ENCODE measurements around the gene ZMYND11. TPM values are rescaled to one million over a fixed set of nuclear protein-coding genes. Genes with fewer than 3 reads are reported as not detected.

Gene ZMYND11
- total RNA-seq, 1 donor from 2014 or later: 41.6 TPM

- H3K27me3 Mint-ChIP-seq (ENCODE audit: unreplicated experiment): no peaks in the 10 kb centered on the region
- TF ChIP-seq, protein P1, sequence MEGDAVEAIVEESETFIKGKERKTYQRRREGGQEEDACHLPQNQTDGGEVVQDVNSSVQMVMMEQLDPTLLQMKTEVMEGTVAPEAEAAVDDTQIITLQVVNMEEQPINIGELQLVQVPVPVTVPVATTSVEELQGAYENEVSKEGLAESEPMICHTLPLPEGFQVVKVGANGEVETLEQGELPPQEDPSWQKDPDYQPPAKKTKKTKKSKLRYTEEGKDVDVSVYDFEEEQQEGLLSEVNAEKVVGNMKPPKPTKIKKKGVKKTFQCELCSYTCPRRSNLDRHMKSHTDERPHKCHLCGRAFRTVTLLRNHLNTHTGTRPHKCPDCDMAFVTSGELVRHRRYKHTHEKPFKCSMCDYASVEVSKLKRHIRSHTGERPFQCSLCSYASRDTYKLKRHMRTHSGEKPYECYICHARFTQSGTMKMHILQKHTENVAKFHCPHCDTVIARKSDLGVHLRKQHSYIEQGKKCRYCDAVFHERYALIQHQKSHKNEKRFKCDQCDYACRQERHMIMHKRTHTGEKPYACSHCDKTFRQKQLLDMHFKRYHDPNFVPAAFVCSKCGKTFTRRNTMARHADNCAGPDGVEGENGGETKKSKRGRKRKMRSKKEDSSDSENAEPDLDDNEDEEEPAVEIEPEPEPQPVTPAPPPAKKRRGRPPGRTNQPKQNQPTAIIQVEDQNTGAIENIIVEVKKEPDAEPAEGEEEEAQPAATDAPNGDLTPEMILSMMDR (IDR thresholded peaks at IDR 0.05; ENCODE audit: unreplicated experiment): no peak
- no peak for DNase-seq (ENCODE audit: low spot score)
- H3K9me3 Mint-ChIP-seq (ENCODE audit: unreplicated experiment): no peaks in the 10 kb centered on the region
- no peaks in the 10 kb centered on the region for H3K36me3 Mint-ChIP-seq (ENCODE audit: low read depth, unreplicated experiment)
- no peak overlapping the region for H3K27ac Mint-ChIP-seq (ENCODE audit: unreplicated experiment)
- H3K4me3 Mint-ChIP-seq (ENCODE audit: unreplicated experiment): no peak overlapping the region
- H3K4me1 Mint-ChIP-seq (ENCODE audit: unreplicated experiment): no peaks in the 10 kb centered on the region
Observed at GRCh38 chr10:228366-228765, 93.1 kb downstream of the ZMYND11 start.

GRCh38 chr10:230758-231157, 95.5 kb downstream of the ZMYND11 start:
- TF ChIP-seq, protein P1 (IDR thresholded peaks at IDR 0.05; ENCODE audit: unreplicated experiment): peak; percentile 75
- H3K4me3 Mint-ChIP-seq (ENCODE audit: unreplicated experiment): no peak overlapping the region

DNA sequence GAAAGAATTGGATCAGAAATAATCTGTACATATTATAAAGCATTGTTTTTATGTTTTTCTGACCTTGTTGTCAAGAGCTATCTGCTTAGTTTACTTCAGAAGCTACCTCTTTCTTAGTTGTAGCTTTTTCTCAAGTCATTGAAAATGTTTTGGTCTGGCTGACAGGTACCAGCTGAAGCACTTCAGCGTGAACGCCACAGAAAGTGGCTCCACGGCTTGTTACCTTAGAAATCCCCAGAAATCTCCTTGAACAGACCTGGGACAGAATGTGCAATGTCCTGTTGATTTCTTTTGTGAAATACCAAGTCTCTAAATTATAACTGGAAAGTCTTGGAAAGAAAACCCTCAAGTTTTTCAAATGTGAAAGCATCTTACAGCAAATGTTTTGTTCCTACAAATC, 96.8 kb downstream of the ZMYND11 start:
- no peak overlapping the region for H3K4me3 Mint-ChIP-seq (ENCODE audit: unreplicated experiment)
- TF ChIP-seq, protein P1 (IDR thresholded peaks at IDR 0.05; ENCODE audit: unreplicated experiment): no peak
- H3K27ac Mint-ChIP-seq (ENCODE audit: unreplicated experiment): no peak overlapping the region
- no peaks in the 10 kb centered on the region for H3K9me3 Mint-ChIP-seq (ENCODE audit: unreplicated experiment)
- no peak for DNase-seq (ENCODE audit: low spot score)
- H3K36me3 Mint-ChIP-seq (ENCODE audit: low read depth, unreplicated experiment): no peaks in the 10 kb centered on the region
- no peaks in the 10 kb centered on the region for H3K4me1 Mint-ChIP-seq (ENCODE audit: unreplicated experiment)
- peaks cover 2% of the 10 kb centered on the region for H3K27me3 Mint-ChIP-seq (ENCODE audit: unreplicated experiment)

More at GRCh38 chr10:230758-231157, 95.5 kb downstream of the ZMYND11 start:
- peak; percentile 5 for DNase-seq (ENCODE audit: low spot score)
- H3K27ac Mint-ChIP-seq (ENCODE audit: unreplicated experiment): no peak overlapping the region
- no peaks in the 10 kb centered on the region for H3K36me3 Mint-ChIP-seq (ENCODE audit: low read depth, unreplicated experiment)
- no peaks in the 10 kb centered on the region for H3K4me1 Mint-ChIP-seq (ENCODE audit: unreplicated experiment)
- no peaks in the 10 kb centered on the region for H3K9me3 Mint-ChIP-seq (ENCODE audit: unreplicated experiment)
- peaks cover 2% of the 10 kb centered on the region for H3K27me3 Mint-ChIP-seq (ENCODE audit: unreplicated experiment)

- H3K4me3 Mint-ChIP-seq (ENCODE audit: unreplicated experiment): no peak overlapping the region
- TF ChIP-seq, protein P1 (IDR thresholded peaks at IDR 0.05; ENCODE audit: unreplicated experiment): no peak
- no peak for DNase-seq (ENCODE audit: low spot score)
- H3K9me3 Mint-ChIP-seq (ENCODE audit: unreplicated experiment): no peaks in the 10 kb centered on the region
- no peaks in the 10 kb centered on the region for H3K4me1 Mint-ChIP-seq (ENCODE audit: unreplicated experiment)
- no peaks in the 10 kb centered on the region for H3K36me3 Mint-ChIP-seq (ENCODE audit: low read depth, unreplicated experiment)
- no peak overlapping the region for H3K27ac Mint-ChIP-seq (ENCODE audit: unreplicated experiment)
- H3K27me3 Mint-ChIP-seq (ENCODE audit: unreplicated experiment): peaks cover 2% of the 10 kb centered on the region
Observed at GRCh38 chr10:232878-233277, 97.6 kb downstream of the ZMYND11 start.

GRCh38 chr10:234708-235406, 99.6 kb downstream of the ZMYND11 start:
- H3K4me3 Mint-ChIP-seq (ENCODE audit: unreplicated experiment): no peak overlapping the region
- TF ChIP-seq, protein P1 (IDR thresholded peaks at IDR 0.05; ENCODE audit: unreplicated experiment): no peak
- no peaks in the 10 kb centered on the region for H3K36me3 Mint-ChIP-seq (ENCODE audit: low read depth, unreplicated experiment)
- no peak for DNase-seq (ENCODE audit: low spot score)
- H3K9me3 Mint-ChIP-seq (ENCODE audit: unreplicated experiment): no peaks in the 10 kb centered on the region
- H3K4me1 Mint-ChIP-seq (ENCODE audit: unreplicated experiment): no peaks in the 10 kb centered on the region
- no peak overlapping the region for H3K27ac Mint-ChIP-seq (ENCODE audit: unreplicated experiment)
- H3K27me3 Mint-ChIP-seq (ENCODE audit: unreplicated experiment): peaks cover 2% of the 10 kb centered on the region

Data from endothelial cell (in vitro differentiated cells).